Karpas-422 (cell line): ENCODE results near the gene DRC7. TPM values are rescaled to one million over a fixed set of nuclear protein-coding genes. Genes with fewer than 3 reads are reported as not detected.

Experiments used
- DNase-seq: peaks from one replicate; pipeline ENCODE4 v3.0.0-alpha.2; 2015
- H2AFZ ChIP-seq: fragments of 200-600 bp; sonication (generic); 2 replicates; pipeline ENCODE4 v1.6.1; 2014; ENCODE audit warnings: antibody characterized with exemption, low read length, mixed read lengths
- H3K27ac ChIP-seq: fragments of 200-600 bp; sonication (generic); 2 replicates; pipeline ENCODE4 v1.5.1; 2014; ENCODE audit warnings: mild to moderate bottlenecking, low read length, moderate library complexity
- H3K27me3 ChIP-seq: fragments of 200-600 bp; sonication (generic); 2 replicates; pipeline ENCODE4 v1.6.1; 2014; ENCODE audit warnings: low read length, mixed read lengths
- H3K36me3 ChIP-seq: fragments of 200-600 bp; sonication (generic); 2 replicates; pipeline ENCODE4 v1.6.1; 2014; ENCODE audit warnings: low read length, mixed read lengths; ENCODE audit not compliant: insufficient read depth
- H3K4me1 ChIP-seq: fragments of 200-600 bp; sonication (generic); 2 replicates; pipeline ENCODE4 v1.6.1; 2014; ENCODE audit warnings: mild to moderate bottlenecking, low read length, mixed read lengths
- H3K4me2 ChIP-seq: fragments of 200-600 bp; sonication (generic); 2 replicates; pipeline ENCODE4 v1.6.1; 2014; ENCODE audit warnings: low read length, low read depth, mild to moderate bottlenecking; ENCODE audit not compliant: poor library complexity, severe bottlenecking
- H3K4me3 ChIP-seq: fragments of 200-600 bp; sonication (generic); 2 replicates; pipeline ENCODE4 v1.5.1; 2014; ENCODE audit warnings: mild to moderate bottlenecking, antibody characterized with exemption, low read length, mixed read lengths
- H3K79me2 ChIP-seq: fragments of 200-600 bp; sonication (generic); 2 replicates; pipeline ENCODE4 v1.6.1; 2014; ENCODE audit warnings: mild to moderate bottlenecking, low read length, mixed read lengths
- H3K9ac ChIP-seq: fragments of 200-600 bp; sonication (generic); 2 replicates; pipeline ENCODE4 v1.6.0; 2014; ENCODE audit warnings: low read length
- H3K9me2 ChIP-seq: fragments of 200-600 bp; sonication (generic), shearing (Covaris generic); replicated peaks from 2 replicates; pipeline ENCODE4 v1.6.0; 2014; ENCODE audit warnings: mild to moderate bottlenecking, low read length, moderate library complexity; ENCODE audit not compliant: insufficient read depth
- H3K9me3 ChIP-seq: fragments of 300-700, 200-600 bp; sonication (generic); 2 replicates; pipeline ENCODE4 v1.6.1; 2014; ENCODE audit warnings: low read length, mixed read lengths
- H4K20me1 ChIP-seq: fragments of 200-600 bp; sonication (generic); 2 replicates; pipeline ENCODE4 v1.6.1; 2014; ENCODE audit warnings: mild to moderate bottlenecking, antibody characterized with exemption, low read length, low read depth; ENCODE audit not compliant: insufficient read depth
- total RNA-seq: library from RNA; depleted of rRNA; stranded (reverse); fragments of >200 nt; shearing (Covaris generic); gene quantifications from 2 replicates; pipeline ENCODE4 v1.2.3, GENCODE V29; 2014; ENCODE audit warnings: low replicate concordance

DRC7 gene
- total RNA-seq, 1 experiment from 2014 or later, result not detected

DNA sequence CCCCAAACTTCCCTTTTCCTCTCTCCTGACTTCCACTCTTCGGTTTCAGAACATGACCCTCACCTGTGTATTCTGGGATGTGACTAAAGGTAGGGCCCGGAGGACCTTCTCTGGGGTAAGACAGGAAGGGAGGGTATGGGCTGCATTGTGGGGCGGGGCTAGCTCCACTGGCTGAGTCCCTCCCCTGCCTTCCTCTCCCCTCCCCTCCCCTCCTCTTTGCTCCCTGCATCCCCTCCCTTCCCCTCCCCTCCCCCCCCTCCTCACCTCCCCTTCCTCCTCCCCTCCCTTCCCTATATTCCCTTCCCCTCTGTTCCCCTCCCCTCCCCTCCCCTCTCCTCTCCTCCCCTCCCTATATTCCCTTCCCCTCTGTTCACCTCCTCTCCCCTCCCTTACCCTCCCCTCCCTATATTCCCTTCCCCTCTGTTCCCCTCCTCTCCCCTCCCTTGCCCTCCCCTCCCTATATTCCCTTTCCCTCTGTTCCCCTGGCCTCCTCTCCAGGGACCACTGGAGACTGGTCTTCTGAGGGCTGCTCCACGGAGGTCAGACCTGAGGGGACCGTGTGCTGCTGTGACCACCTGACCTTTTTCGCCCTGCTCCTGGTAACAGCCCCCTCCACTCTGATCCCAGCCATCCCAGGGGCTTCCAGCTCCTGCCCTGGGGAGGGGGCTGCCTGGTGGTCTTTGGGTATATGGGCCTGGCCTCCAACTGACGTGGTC, 14.7 kb upstream of the DRC7 start:
- no peak overlapping the region for H3K4me3 ChIP-seq
- H3K9ac ChIP-seq, result no peak overlapping the region
- no peak overlapping the region for H2AFZ ChIP-seq
- no peak for DNase-seq
- no peaks in the 10 kb centered on the region for H4K20me1 ChIP-seq
- H3K9me2 ChIP-seq, result no peaks in the 10 kb centered on the region
- H3K27ac ChIP-seq, result no peak overlapping the region
- no peaks in the 10 kb centered on the region for H3K79me2 ChIP-seq
- H3K4me1 ChIP-seq, result no peaks in the 10 kb centered on the region
- no peaks in the 10 kb centered on the region for H3K9me3 ChIP-seq
- no peak overlapping the region for H3K4me2 ChIP-seq
- no peaks in the 10 kb centered on the region for H3K27me3 ChIP-seq
- no peaks in the 10 kb centered on the region for H3K36me3 ChIP-seq

DNA sequence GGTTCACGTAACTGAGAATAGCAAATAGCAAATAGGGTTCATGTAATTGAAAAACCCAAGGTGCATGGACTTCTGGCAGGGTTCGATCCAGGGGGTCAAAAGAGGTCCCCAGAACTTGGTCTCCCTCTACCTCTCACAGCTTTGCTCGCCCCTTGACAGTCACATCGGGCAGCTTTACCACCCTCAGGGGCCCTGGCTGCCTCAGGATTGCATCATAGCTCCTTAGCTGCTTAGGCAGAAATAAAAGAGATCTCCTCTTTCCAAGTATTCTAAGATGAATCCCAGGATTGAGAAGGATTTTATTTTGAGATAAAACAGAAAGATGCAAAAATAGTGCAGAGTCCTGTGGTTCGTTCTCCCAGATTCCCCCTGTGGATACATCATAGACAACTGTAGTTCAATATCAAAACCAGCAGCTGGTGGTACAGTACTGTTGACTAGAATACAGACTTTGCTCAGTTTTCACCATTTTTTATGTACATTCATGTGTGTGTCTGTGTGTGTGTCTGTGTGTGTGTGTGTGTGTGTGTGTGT, 13.7 kb upstream of the DRC7 start:
- H3K4me2 ChIP-seq, result no peak overlapping the region
- H3K27ac ChIP-seq, result no peak overlapping the region
- H3K79me2 ChIP-seq, result no peaks in the 10 kb centered on the region
- no peak for DNase-seq
- no peaks in the 10 kb centered on the region for H4K20me1 ChIP-seq
- no peaks in the 10 kb centered on the region for H3K9me2 ChIP-seq
- H3K4me1 ChIP-seq, result no peaks in the 10 kb centered on the region
- no peaks in the 10 kb centered on the region for H3K27me3 ChIP-seq
- H3K36me3 ChIP-seq, result no peaks in the 10 kb centered on the region
- H3K9ac ChIP-seq, result no peak overlapping the region
- H3K4me3 ChIP-seq, result no peak overlapping the region
- H3K9me3 ChIP-seq, result no peaks in the 10 kb centered on the region
- no peak overlapping the region for H2AFZ ChIP-seq

DNA sequence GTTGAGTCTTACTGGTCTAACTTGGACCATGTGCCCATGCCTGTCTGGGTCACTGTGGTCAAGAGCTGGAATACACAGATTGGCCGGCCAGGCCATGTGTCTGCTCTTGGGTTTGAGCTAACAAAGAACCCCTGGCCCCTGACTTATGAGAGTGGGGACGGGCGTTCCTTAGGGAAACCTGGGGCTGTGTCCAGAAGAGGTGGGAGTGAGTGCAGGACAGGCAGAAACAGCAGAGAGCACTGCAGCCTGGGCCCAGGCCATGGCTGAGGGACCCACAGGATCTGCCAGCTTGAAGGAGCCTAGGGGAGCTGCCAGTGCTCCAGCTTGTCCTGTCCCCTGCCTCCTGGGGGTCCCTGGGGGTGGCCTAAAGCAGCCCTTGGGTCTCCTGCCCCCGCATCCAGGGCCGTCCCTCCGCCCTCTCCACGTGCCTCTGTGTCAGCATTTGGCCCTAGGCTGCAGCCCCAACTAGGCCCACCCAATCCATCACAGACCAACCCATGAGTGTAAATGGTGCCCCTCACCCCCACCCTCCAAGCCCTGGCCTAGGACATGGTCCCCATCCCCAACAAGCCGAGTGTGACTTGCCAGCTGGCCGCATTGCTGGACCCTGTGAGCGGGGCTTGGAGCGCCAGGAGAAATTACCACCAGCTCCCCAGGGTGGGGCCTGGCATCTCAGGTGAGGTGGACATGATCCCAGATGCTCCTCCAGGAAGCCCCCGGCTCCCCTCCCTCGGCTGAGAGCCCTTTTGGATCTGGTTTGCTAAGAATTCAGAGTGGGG, 12.5 kb upstream of the DRC7 start:
- DNase-seq, result no peak
- no peak overlapping the region for H3K4me2 ChIP-seq
- no peak overlapping the region for H2AFZ ChIP-seq
- no peaks in the 10 kb centered on the region for H4K20me1 ChIP-seq
- no peak overlapping the region for H3K4me3 ChIP-seq
- H3K36me3 ChIP-seq, result no peaks in the 10 kb centered on the region
- no peaks in the 10 kb centered on the region for H3K9me2 ChIP-seq
- H3K27ac ChIP-seq, result no peak overlapping the region
- no peaks in the 10 kb centered on the region for H3K9me3 ChIP-seq
- H3K27me3 ChIP-seq, result no peaks in the 10 kb centered on the region
- H3K79me2 ChIP-seq, result no peaks in the 10 kb centered on the region
- H3K4me1 ChIP-seq, result no peaks in the 10 kb centered on the region
- H3K9ac ChIP-seq, result no peak overlapping the region

DNA sequence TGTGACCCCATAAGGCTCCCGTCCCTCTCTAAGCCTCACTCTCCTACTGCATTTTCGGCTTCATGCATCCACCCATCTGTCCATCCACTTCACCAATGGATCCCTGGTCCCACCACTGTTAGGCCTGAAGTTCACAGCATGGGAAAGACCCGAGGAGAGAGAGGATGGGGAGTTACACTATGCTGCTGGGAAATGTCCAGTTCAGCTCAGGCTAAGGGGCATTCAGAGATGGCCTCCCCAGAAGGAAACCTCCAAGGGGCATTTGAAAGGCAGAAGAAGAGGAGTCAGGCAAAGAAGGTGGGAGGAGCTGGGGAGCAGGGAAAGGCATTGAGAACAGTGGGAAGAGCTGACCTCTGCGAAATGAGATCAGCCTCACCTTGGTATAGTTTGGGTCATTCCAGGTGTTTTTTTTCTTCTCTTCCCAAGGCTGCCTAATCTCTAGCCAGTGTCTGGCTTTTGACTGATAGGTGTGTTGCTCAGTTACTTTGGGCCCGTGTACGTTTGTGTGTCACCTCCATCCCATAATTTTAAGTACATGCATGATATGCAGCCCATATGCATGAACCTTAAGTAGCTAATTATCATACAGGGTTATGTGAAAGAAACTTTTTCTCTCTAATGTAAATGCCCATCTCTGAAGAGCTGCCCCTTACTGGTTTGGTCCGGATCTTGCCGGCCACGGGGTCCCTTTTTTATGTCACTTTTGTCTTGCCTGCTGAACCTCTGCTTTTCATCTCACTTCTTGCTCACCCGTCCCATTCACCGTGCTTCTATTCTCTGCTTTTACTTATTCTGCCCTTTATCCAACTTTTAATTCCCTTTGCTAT, 11.6 kb upstream of the DRC7 start:
- H3K79me2 ChIP-seq, result no peaks in the 10 kb centered on the region
- no peaks in the 10 kb centered on the region for H3K36me3 ChIP-seq
- DNase-seq, result no peak
- H3K4me2 ChIP-seq, result no peak overlapping the region
- H3K9me3 ChIP-seq, result no peaks in the 10 kb centered on the region
- H3K4me3 ChIP-seq, result no peak overlapping the region
- H2AFZ ChIP-seq, result no peak overlapping the region
- no peak overlapping the region for H3K9ac ChIP-seq
- no peaks in the 10 kb centered on the region for H3K9me2 ChIP-seq
- no peak overlapping the region for H3K27ac ChIP-seq
- H4K20me1 ChIP-seq, result no peaks in the 10 kb centered on the region
- H3K4me1 ChIP-seq, result no peaks in the 10 kb centered on the region
- no peaks in the 10 kb centered on the region for H3K27me3 ChIP-seq

DNA sequence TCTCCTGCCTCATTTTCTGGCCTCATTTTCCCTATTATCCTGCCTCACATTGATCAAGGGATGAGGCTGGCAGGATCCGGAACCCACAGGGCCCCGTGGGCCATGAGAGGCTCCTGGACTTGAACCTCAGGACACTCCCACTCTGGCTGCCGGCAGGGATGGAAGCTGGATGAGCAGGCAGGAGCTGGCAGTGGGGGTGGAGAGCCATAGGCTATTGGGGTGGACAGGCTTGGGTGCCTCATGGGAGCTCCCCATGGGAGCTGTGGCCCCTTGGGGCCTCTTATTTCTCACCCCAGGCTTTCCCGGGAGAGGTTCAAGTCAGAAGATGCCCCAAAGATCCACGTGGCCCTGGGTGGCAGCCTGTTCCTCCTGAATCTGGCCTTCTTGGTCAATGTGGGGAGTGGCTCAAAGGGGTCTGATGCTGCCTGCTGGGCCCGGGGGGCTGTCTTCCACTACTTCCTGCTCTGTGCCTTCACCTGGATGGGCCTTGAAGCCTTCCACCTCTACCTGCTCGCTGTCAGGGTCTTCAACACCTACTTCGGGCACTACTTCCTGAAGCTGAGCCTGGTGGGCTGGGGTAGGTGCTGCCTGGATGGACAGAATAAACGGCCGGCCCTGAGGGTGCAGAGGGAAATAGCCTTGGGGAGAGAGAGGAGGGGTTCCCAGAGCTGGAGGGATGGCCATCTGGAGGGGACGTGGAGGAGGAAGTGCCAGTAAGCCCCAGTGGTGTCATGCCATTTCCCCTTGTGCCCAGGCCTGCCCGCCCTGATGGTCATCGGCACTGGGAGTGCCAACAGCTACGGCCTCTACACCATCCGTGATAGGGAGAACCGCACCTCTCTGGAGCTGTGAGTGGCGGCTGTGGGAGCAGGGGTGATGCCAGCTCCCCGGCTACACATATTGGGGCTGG, 10.7 kb upstream of the DRC7 start:
- Histone ChIP-seq H2AFZ (no peak overlapping the region), H3K9me3 (no peaks in the 10 kb centered on the region), H3K36me3 (no peaks in the 10 kb centered on the region), H3K4me1 (no peaks in the 10 kb centered on the region), H3K4me3 (no peak overlapping the region), H3K27me3 (no peaks in the 10 kb centered on the region), H3K9me2 (no peaks in the 10 kb centered on the region), H3K27ac (no peak overlapping the region), H3K4me2 (no peak overlapping the region), H3K79me2 (no peaks in the 10 kb centered on the region), H4K20me1 (no peaks in the 10 kb centered on the region), H3K9ac (no peak overlapping the region)
- DNase-seq, result no peak

DNA sequence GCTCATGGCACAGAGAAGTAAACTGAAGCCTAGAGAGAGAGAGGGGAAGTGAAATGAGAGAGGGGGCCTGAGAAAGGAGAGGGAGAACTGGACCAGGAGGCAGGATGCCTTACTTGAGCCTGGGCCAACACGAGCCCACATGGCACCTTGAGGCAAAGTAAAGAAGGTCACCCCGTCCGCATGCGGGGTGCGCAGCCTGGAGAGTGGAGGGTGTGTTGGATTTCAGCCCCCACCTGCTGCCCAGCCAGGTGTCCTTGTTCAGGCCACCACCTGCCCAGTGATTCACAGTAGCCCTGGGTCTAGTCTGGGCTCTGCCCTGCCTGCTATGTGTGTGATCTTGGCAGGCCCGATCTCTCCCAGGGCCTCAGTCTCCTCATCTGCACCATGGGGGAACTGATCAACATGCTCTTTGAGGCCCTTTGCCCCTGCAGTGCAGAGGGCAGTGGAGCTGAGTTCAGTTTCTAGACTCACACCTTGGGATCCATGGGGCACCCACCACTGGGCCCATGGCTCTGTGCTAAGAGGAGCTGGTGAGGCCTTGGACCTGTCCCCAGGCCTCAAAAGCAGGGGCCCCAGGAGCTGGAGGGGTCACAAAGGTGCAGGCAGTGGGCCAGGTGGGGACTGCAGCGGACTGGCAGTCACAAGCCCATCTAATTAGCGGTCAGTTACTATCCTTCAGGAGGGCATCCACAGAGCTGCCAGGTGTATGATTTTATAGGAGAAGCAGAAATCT, 9.8 kb upstream of the DRC7 start:
- no peaks in the 10 kb centered on the region for H3K27me3 ChIP-seq
- H2AFZ ChIP-seq, result no peak overlapping the region
- no peak overlapping the region for H3K4me2 ChIP-seq
- no peak overlapping the region for H3K9ac ChIP-seq
- no peak for DNase-seq
- no peaks in the 10 kb centered on the region for H3K9me3 ChIP-seq
- no peak overlapping the region for H3K27ac ChIP-seq
- H3K36me3 ChIP-seq, result no peaks in the 10 kb centered on the region
- H3K9me2 ChIP-seq, result no peaks in the 10 kb centered on the region
- no peaks in the 10 kb centered on the region for H3K4me1 ChIP-seq
- no peaks in the 10 kb centered on the region for H3K79me2 ChIP-seq
- H4K20me1 ChIP-seq, result no peaks in the 10 kb centered on the region
- no peak overlapping the region for H3K4me3 ChIP-seq

DNA sequence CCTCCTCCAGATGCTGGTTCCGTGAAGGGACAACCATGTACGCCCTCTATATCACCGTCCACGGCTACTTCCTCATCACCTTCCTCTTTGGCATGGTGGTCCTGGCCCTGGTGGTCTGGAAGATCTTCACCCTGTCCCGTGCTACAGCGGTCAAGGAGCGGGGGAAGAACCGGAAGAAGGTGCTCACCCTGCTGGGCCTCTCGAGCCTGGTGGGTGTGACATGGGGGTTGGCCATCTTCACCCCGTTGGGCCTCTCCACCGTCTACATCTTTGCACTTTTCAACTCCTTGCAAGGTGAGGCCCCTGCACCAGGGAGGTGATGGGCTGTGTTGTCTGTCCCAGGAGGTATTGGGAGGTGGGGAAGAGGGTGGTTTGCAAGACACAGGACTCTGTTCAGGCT, 9.0 kb upstream of the DRC7 start:
- no peaks in the 10 kb centered on the region for H3K27me3 ChIP-seq
- no peaks in the 10 kb centered on the region for H4K20me1 ChIP-seq
- no peaks in the 10 kb centered on the region for H3K79me2 ChIP-seq
- H2AFZ ChIP-seq, result no peak overlapping the region
- no peak overlapping the region for H3K27ac ChIP-seq
- no peaks in the 10 kb centered on the region for H3K4me1 ChIP-seq
- no peak overlapping the region for H3K4me2 ChIP-seq
- H3K9me2 ChIP-seq, result no peaks in the 10 kb centered on the region
- DNase-seq, result no peak
- H3K9me3 ChIP-seq, result no peaks in the 10 kb centered on the region
- H3K36me3 ChIP-seq, result no peaks in the 10 kb centered on the region
- no peak overlapping the region for H3K9ac ChIP-seq
- no peak overlapping the region for H3K4me3 ChIP-seq
